HepG2 (cell line): ENCODE results near the gene POLR2H. TPM values are rescaled to one million over a fixed set of nuclear protein-coding genes. Genes with fewer than 3 reads are reported as not detected.
A peak's percentile ranks its signal among the peaks of the same experiment; 100 is the strongest.

ENCODE experiments used
- ADNP ChIP-seq: sonication (generic); formaldehyde crosslinking; IDR thresholded peaks from 2 replicates; pipeline ENCODE4 v1.4.0; 2020; ENCODE audit warnings: missing genetic modification reagents
- FUBP1 ChIP-seq: sonication (generic); formaldehyde crosslinking; IDR thresholded peaks from 2 replicates; pipeline ENCODE4 v1.5.1; 2020; ENCODE audit warnings: missing genetic modification reagents, mild to moderate bottlenecking, borderline replicate concordance
- GPBP1L1 ChIP-seq: sonication (generic); formaldehyde crosslinking; IDR thresholded peaks from 2 replicates; pipeline ENCODE4 v1.5.0; 2020; ENCODE audit warnings: mild to moderate bottlenecking, missing genetic modification reagents
- HINFP ChIP-seq: sonication (generic); formaldehyde crosslinking; IDR thresholded peaks from 2 replicates; pipeline ENCODE4 v1.4.0; 2020; ENCODE audit warnings: low read depth, mild to moderate bottlenecking, missing genetic modification reagents
- HNF4G ChIP-seq, 2 experiments: sonication (generic) in 1 of 2; formaldehyde crosslinking in 1 of 2; IDR thresholded peaks; 2 replicates each; pipeline versions ENCODE4 v1.4.0 to v1.6.1; 2011 to 2020; ENCODE audit warnings: borderline replicate concordance in 2 of 2, low read depth in 2 of 2, mild to moderate bottlenecking in 2 of 2, low read length in 1 of 2, missing genetic modification reagents in 1 of 2, moderate library complexity in 1 of 2
- KDM5B ChIP-seq: sonication (generic); formaldehyde crosslinking; IDR thresholded peaks from 2 replicates; pipeline ENCODE4 v1.4.0; 2020; ENCODE audit warnings: missing genetic modification reagents, mild to moderate bottlenecking, borderline replicate concordance
- KMT2A ChIP-seq: sonication (generic); formaldehyde crosslinking; IDR thresholded peaks from 2 replicates; pipeline ENCODE4 v1.4.0; 2020; ENCODE audit warnings: missing genetic modification reagents
- MYPOP ChIP-seq: sonication (generic); formaldehyde crosslinking; IDR thresholded peaks from 2 replicates; pipeline ENCODE4 v1.8.1; 2023; ENCODE audit warnings: mild to moderate bottlenecking, moderate library complexity, missing genetic modification reagents
- PHF8 ChIP-seq: sonication (generic); formaldehyde crosslinking; IDR thresholded peaks from 2 replicates; pipeline ENCODE4 v1.5.0; 2020; ENCODE audit warnings: missing genetic modification reagents
- ZNF18 ChIP-seq: sonication (generic); formaldehyde crosslinking; IDR thresholded peaks from 2 replicates; pipeline ENCODE4 v1.8.0; 2022; ENCODE audit warnings: mild to moderate bottlenecking, missing genetic modification reagents; ENCODE audit not compliant: insufficient replicate concordance
- ZNF263 ChIP-seq: sonication (generic); formaldehyde crosslinking; IDR thresholded peaks from 2 replicates; pipeline ENCODE4 v1.4.0; 2020; ENCODE audit warnings: missing genetic modification reagents
- ZNF484 ChIP-seq: sonication (generic); formaldehyde crosslinking; IDR thresholded peaks from 2 replicates; pipeline ENCODE4 v1.5.1; 2020; ENCODE audit warnings: mild to moderate bottlenecking, low read depth, missing genetic modification reagents, borderline replicate concordance
- ZNF646 ChIP-seq: sonication (generic); formaldehyde crosslinking; IDR thresholded peaks from 2 replicates; pipeline ENCODE4 v1.9.0; 2021; ENCODE audit warnings: mild to moderate bottlenecking, missing genetic modification reagents
- polyA plus RNA-seq, 8 experiments: library from polyadenylated mRNA; depleted of rRNA in 3 of 8; stranded (reverse) in 7 of 8; unstranded in 1 of 8; fragments of >200 nt; fragmentation: Illumina TruSeq in 4 of 8; extraction: Trizol in 4 of 8; gene quantifications; 2 replicates each; pipeline versions ENCODE4 v1.2.1 to v1.2.3, GENCODE V29; 2011 to 2016; ENCODE audit warnings: low read depth in 4 of 8, missing spikeins in 1 of 8, mixed read lengths in 1 of 8; ENCODE audit not compliant: insufficient read depth in 1 of 8
- total RNA-seq, 5 experiments: library from RNA; depleted of rRNA; stranded (reverse); fragments of >200 nt; fragmentation: Illumina TruSeq; extraction: Trizol; gene quantifications; 2 replicates each; pipeline ENCODE4 v1.2.3, GENCODE V29; 2016; ENCODE audit warnings: low read depth in 1 of 5

POLR2H gene
- total and polyA plus RNA-seq, 2 of the 13 experiments (the other 11 are each of a cell fraction or from before 2014, with no cell fraction given), result 118 to 194 TPM

- TF ChIP-seq FUBP1 (CRISPR knock-in tag) (peak; percentile 79; the same call in 1 of the 2 replicates), KMT2A (CRISPR knock-in tag) (0 out of 2 replicates have a peak, but pooled peaks have one; percentile 40), ZNF484 (CRISPR knock-in tag) (no peak), ADNP (no peak), GPBP1L1 (CRISPR knock-in tag) (no peak), KDM5B (peak; percentile 53; the same call in 1 of the 2 replicates), ZNF263 (CRISPR knock-in tag) (0 out of 2 replicates have a peak, but pooled peaks have one; percentile 30), ZNF18 (CRISPR knock-in tag) (no peak), HNF4G (IDR thresholded peaks at IDR 0.05; ENCODE audit: borderline replicate concordance, low read depth, low read length) (no peak), HNF4G (CRISPR knock-in tag; IDR thresholded peaks at IDR 0.05; ENCODE audit: borderline replicate concordance, low read depth) (no peak), MYPOP (CRISPR knock-in tag) (peak; percentile 59; the same call in 1 of the 2 replicates), PHF8 (peak; percentile 66; the same call in 1 of the 2 replicates), ZNF646 (CRISPR knock-in tag) (no peak), HINFP (CRISPR knock-in tag) (0 out of 2 replicates have a peak, but pooled peaks have one; percentile 20)
Observed at GRCh38 chr3:184360929-184361531, 480 bp upstream of the POLR2H start (continued).
